Fibroblast of peridontal ligament (primary cell): ENCODE data around the gene ZHX3.

Source experiments
- DNase-seq: peaks from one replicate; pipeline ENCODE4 v3.0.0-alpha.2; 2010; ENCODE audit errors: extremely low read depth

ZHX3 gene

DNA sequence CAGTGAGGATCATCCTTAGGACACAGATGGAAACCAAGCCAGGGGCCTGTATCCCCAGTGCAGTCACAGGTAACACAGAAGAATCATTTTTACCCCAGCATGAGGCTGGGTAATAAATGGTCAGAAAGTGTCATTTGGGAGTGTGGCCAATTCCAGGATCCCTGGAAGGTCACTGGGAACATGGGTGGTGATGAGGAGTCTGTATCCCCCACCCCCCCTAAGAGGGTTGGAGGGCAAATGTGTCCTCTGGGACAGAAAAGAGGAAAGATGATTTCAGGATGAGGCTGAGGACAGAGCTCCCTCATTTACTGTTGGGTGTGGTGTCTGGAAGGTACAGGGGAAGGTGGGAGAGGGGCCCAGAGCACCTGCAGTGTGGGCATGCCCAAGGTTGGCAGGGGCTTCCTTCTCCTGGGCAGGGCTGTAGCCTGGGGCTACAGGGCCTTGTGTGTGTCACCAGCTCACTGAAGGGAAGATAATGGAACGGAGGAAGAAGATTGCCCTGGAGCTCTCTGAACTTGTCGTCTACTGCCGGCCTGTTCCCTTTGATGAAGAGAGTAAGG, 145.7 kb downstream of the ZHX3 start:
- no peak for DNase-seq

- no peak for DNase-seq
Measured at GRCh38 chr20:41170386-41171105, 147.0 kb downstream of the ZHX3 start.

GRCh38 chr20:41169791-41170351, 147.7 kb downstream of the ZHX3 start:
- peak; percentile 38 for DNase-seq

GRCh38 chr20:41169162-41169690, 148.3 kb downstream of the ZHX3 start:
- no peak for DNase-seq

- DNase-seq, result no peak
Measured at GRCh38 chr20:41168281-41169161, 149.0 kb downstream of the ZHX3 start.

GRCh38 chr20:41167481-41168253, 149.9 kb downstream of the ZHX3 start:
- DNase-seq, result no peak

GRCh38 chr20:41167118-41167470, 150.4 kb downstream of the ZHX3 start:
- DNase-seq, result no peak

DNA sequence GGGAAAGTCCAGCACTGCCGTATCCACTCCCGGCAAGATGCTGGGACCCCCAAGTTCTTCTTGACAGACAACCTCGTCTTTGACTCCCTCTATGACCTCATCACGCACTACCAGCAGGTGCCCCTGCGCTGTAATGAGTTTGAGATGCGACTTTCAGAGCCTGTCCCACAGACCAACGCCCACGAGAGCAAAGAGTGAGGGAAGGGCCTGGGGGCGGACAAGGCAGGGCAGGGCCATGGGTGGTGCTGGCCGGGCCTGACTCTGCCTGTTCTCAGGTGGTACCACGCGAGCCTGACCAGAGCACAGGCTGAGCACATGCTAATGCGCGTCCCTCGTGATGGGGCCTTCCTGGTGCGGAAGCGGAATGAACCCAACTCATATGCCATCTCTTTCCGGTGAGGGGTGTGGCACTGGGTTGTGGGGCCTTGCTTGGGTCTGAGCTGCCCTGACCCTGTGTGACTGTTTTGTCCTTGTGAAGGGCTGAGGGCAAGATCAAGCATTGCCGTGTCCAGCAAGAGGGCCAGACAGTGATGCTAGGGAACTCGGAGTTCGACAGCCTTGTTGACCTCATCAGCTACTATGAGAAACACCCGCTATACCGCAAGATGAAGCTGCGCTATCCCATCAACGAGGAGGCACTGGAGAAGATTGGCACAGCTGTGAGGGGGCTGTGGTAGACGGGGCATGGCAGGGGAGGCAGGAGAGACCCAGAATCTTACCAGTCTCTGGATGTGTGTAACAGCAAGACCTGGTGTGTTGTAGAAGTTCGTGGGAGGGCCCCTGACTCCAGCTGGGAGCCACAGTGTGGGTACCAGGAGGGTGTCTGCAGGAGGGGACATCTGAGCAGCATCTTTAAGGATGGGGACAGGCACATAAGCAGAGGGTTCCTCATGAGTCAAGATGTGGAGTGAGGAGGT, 151.1 kb downstream of the ZHX3 start:
- DNase-seq, result no peak

- DNase-seq, result no peak
Measured at GRCh38 chr20:41165001-41165882, 152.3 kb downstream of the ZHX3 start.

DNA sequence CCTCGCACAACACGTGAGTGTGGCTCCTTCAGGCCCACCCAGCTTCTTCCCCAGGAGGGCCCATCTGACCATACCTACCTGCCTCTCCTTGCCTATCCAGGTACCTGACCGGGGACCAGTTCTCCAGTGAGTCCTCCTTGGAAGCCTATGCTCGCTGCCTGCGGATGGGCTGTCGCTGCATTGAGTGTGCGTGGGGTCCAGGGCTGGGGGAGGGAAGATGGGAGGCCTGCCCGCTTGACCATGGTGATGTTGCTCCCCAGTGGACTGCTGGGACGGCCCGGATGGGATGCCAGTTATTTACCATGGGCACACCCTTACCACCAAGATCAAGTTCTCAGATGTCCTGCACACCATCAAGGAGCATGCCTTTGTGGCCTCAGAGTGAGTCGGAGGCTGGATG, 153.7 kb downstream of the ZHX3 start:
- no peak for DNase-seq

DNA sequence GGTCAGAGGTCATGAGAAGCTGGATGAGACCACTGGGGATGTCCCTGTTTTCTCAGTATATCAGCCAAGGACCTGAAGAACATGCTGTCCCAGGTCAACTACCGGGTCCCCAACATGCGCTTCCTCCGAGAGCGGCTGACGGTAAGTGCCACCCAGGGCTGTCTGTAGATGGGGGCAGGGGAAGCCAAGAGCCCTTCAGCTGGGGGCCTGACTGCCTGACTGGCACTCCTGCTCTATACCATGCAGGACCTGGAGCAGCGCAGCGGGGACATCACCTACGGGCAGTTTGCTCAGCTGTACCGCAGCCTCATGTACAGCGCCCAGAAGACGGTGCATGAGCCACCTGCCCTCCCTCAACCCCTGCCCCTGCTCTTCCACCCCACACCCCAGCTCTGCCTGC, 155.1 kb downstream of the ZHX3 start:
- no peak for DNase-seq

GRCh38 chr20:41161886-41162285, 155.6 kb downstream of the ZHX3 start:
- DNase-seq, result no peak

DNA sequence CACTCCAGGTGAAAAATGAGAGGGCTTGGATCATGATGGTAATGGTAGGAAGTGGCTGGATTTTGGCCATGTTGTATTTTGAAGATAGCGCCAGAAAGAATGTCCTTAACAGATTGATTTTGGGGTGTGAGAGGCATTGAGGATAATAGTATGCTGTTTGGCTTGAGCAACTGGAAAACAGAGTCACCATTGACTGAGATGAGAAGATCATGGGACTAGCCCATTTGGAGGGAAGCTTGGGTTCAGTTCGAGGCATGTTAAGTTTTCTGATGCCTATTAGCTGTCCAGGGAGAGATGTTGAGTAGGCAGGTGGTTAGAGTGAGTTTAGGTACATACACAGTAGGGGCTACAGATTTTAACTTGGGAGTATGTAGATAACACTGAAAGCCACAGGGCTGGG, 156.8 kb downstream of the ZHX3 start:
- DNase-seq, result no peak

DNA sequence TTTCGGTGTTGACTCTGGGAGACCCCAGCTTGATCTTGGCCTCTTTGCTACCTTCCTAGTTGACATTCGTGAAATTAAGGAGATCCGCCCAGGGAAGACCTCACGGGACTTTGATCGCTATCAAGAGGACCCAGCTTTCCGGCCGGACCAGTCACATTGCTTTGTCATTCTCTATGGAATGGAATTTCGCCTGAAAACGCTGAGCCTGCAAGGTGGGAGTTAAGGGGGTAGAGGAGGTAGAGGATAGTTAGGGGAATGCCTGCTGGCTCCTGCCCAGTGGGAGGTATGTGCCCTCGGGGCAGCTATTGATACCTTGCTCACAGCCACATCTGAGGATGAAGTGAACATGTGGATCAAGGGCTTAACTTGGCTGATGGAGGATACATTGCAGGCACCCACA, 158.0 kb downstream of the ZHX3 start:
- no peak for DNase-seq

- no peak for DNase-seq
Measured at GRCh38 chr20:41158082-41158625, 159.4 kb downstream of the ZHX3 start.

DNA sequence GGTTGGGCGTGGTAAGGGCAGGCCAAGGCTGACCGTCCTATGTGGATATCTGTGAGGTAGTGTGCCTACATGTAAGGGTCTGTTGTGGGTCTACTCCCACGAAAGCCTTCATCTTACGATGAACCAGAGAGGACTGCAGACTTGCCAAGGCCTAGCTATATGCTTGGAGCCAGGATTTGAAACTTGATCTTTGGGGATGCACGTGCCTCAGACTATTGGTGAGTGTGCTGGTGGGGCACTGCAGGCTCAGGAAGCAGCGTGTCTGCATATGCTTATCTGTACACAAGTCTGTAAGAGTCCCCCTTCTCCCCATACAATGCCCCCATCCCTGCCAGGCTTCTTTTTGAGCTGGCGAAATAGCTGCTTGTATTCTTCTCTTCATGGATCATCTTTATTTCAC, 162.3 kb downstream of the ZHX3 start:
- DNase-seq, result peak; percentile 35

DNA sequence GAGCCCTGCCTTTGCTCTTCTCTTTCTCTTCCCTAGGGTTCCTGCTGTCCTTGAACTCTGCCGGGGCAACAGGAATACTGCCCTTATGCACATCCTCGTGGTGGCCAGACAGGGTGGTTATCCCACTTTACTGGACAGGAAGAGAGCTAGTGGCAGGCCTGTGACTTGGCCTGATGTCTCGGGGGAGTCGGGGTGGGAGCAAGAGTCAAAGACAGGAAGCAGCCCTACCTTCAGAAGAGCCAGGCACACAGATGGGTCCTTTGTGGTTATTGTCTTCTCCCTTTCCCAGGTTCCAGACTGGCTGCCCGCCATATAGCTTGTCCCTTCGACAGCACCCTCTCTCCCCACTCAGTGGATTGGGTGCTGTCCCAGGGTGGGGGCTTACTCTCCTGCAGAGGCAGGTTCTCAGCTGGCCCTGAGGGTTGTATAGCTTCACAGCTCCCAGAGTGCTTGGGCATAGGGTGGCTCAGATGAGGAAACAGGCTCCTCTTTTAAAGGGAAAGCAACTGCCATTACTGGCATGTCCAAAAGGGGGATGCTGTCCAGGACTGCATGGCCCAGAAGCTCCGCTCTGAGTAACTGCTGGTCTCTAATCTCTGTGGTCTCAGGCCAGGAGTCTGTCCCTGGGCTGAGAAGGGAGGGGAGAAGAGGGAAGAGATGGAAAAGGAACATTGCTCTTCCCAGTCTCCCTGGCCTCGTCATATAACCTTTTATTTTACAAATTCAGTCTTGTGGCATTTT, 162.9 kb downstream of the ZHX3 start:
- DNase-seq, result no peak

DNA sequence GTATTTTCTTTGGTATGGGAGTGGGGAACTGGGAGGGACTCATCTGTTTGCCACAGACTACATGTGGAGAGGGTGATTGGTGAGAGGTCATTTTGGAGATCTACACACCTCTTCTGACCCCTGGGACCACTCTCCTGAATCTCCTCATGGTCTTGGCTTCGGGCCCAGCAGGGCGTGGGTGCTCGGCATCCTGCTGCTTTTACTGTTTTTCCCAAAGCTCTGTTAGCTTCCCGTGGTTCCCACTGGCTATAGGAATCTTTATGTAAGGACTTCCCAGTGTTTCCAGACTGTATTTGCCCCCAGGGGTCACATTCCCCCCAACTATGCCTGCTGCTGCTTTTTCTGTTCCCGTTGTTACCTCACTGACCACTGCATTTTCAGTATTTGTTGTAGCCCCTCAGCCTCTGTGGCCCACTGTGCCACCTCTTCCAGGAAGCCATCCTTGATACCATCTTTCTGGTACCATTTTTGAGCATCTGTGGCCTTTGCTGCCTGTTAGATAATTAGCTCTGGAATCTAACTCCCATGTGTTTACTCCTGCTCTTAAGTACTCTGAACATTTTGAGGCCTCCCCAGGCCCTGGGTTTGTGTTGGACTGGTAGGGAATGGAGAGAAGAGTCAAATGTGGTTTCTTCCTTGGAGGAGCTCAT, 165.3 kb downstream of the ZHX3 start:
- no peak for DNase-seq
